CD14-positive monocyte (primary cell): ENCODE data around the gene SLC22A3. TPM values are rescaled to one million over a fixed set of nuclear protein-coding genes. Genes with fewer than 3 reads are reported as not detected.
A peak's percentile ranks its signal among the peaks of the same experiment; 100 is the strongest.

Experiments
- DNase-seq, 3 donors: peaks; one replicate each; pipeline ENCODE4 v3.0.0-alpha.2; 2011 to 2022
- H2AFZ ChIP-seq: 2 replicates; pipeline ENCODE4 v1.6.0; 2012; ENCODE audit warnings: mild to moderate bottlenecking, low read depth, low read length, inconsistent platforms; ENCODE audit not compliant: insufficient read depth, poor library complexity, severe bottlenecking
- H3K27ac ChIP-seq, 2 donors: 1 replicate in 1 of 2; 2 replicates in 1 of 2; pipeline ENCODE4 v1.5.1; 2012 to 2013; ENCODE audit warnings: low read length in 2 of 2, control low read depth in 1 of 2, inconsistent platforms in 1 of 2, low read depth in 1 of 2, mild to moderate bottlenecking in 1 of 2
- H3K27me3 ChIP-seq, 2 donors: one replicate each; pipeline versions ENCODE4 v1.6.0 to v1.6.1; 2011 to 2013; ENCODE audit warnings: low read length in 2 of 2; ENCODE audit not compliant: control insufficient read depth in 2 of 2, insufficient read depth in 2 of 2
- H3K36me3 ChIP-seq, 2 donors: replicated peaks in 1 of 2; 1 replicate in 1 of 2; 2 replicates in 1 of 2; pipeline versions ENCODE4 v1.5.1 to v1.6.1; 2012 to 2013; ENCODE audit warnings: low read length in 2 of 2, control low read depth in 1 of 2, inconsistent platforms in 1 of 2, mild to moderate bottlenecking in 1 of 2; ENCODE audit not compliant: insufficient read depth in 2 of 2, control insufficient read depth in 1 of 2
- H3K4me1 ChIP-seq, 2 donors: 1 replicate in 1 of 2; 2 replicates in 1 of 2; pipeline versions ENCODE4 v1.5.1 to v1.6.1; 2012 to 2013; ENCODE audit warnings: low read length in 2 of 2, control low read depth in 1 of 2, inconsistent platforms in 1 of 2, mild to moderate bottlenecking in 1 of 2, moderate library complexity in 1 of 2; ENCODE audit not compliant: insufficient read depth in 2 of 2, control insufficient read depth in 1 of 2
- H3K4me2 ChIP-seq: replicated peaks from 2 replicates; pipeline ENCODE3; 2012; ENCODE audit warnings: low read length, moderate library complexity, mild to moderate bottlenecking; ENCODE audit not compliant: poor library complexity, severe bottlenecking; ENCODE audit errors: extremely low read depth
- H3K4me3 ChIP-seq, 3 experiments: fragments of 200-600 bp in 1 of 3; sonication (generic) in 1 of 3; replicated peaks in 1 of 3; 1 replicate in 2 of 3; 2 replicates in 1 of 3; pipeline ENCODE4 v1.5.1; 2011 to 2013; ENCODE audit warnings: low read length in 3 of 3, mild to moderate bottlenecking in 3 of 3, control low read depth in 2 of 3, low read depth in 2 of 3, inconsistent platforms in 1 of 3, moderate library complexity in 1 of 3
- H3K79me2 ChIP-seq: 2 replicates; pipeline ENCODE4 v1.6.0; 2012; ENCODE audit warnings: mild to moderate bottlenecking, control low read depth, inconsistent platforms, low read length, moderate library complexity; ENCODE audit not compliant: insufficient read depth
- H3K9ac ChIP-seq: 2 replicates; pipeline ENCODE4 v1.6.0; 2017; ENCODE audit warnings: low read length, mild to moderate bottlenecking; ENCODE audit not compliant: insufficient read depth, poor library complexity, severe bottlenecking
- H3K9me3 ChIP-seq, 2 donors: replicated peaks in 1 of 2; 1 replicate in 1 of 2; 2 replicates in 1 of 2; pipeline versions ENCODE4 v1.5.1 to v1.6.1; 2012 to 2013; ENCODE audit warnings: low read length in 2 of 2, control low read depth in 1 of 2; ENCODE audit not compliant: control insufficient read depth in 1 of 2, insufficient read depth in 1 of 2
- H4K20me1 ChIP-seq: 2 replicates; pipeline ENCODE4 v1.6.0; 2012; ENCODE audit warnings: mild to moderate bottlenecking, low read length, control low read depth, moderate library complexity; ENCODE audit not compliant: insufficient read depth
- H3K27ac Mint-ChIP-seq, 7 donors: one replicate each; pipeline ENCODE4 v1.8.0; 2020; ENCODE audit warnings: mild to moderate bottlenecking in 7 of 7, mixed read lengths in 7 of 7, moderate library complexity in 6 of 7, inconsistent platforms in 2 of 7
- H3K27me3 Mint-ChIP-seq, 3 donors: one replicate each; pipeline ENCODE4 v1.8.0; 2021 to 2022; ENCODE audit warnings: low read depth in 3 of 3, mild to moderate bottlenecking in 3 of 3, mixed read lengths in 3 of 3, moderate library complexity in 3 of 3, inconsistent platforms in 1 of 3
- H3K36me3 Mint-ChIP-seq, 2 donors: one replicate each; pipeline ENCODE4 v1.8.0; 2020; ENCODE audit warnings: mixed read lengths in 2 of 2, inconsistent platforms in 1 of 2, mild to moderate bottlenecking in 1 of 2
- H3K4me1 Mint-ChIP-seq: one replicate; pipeline ENCODE4 v1.8.0; 2020; ENCODE audit warnings: mild to moderate bottlenecking, mixed read lengths
- H3K4me3 Mint-ChIP-seq, 2 donors: one replicate each; pipeline ENCODE4 v1.8.0; 2020; ENCODE audit warnings: mild to moderate bottlenecking in 2 of 2, mixed read lengths in 2 of 2, moderate library complexity in 1 of 2
- H3K9me3 Mint-ChIP-seq, 7 donors: one replicate each; pipeline ENCODE4 v1.8.0; 2020 to 2022; ENCODE audit warnings: mixed read lengths in 7 of 7, mild to moderate bottlenecking in 6 of 7, moderate library complexity in 6 of 7, inconsistent platforms in 2 of 7
- WGBS: methylation state at CpG from one replicate; pipeline ENCODE4 v1.1.5; 2013; ENCODE audit warnings: missing lambda C conversion rate; ENCODE audit not compliant: insufficient coverage; 5-methylcytosine and 5-hydroxymethylcytosine counted together
- intact Hi-C, 2 donors: fragments of 100-400 bp; cut with micrococcal nuclease; formaldehyde crosslinking; loops; one replicate each; pipeline versions ENCODE4 v1.15.0 to v1.15.1; 2023
- polyA plus RNA-seq, 3 donors: library from polyadenylated mRNA; depleted of rRNA in 1 of 3; unstranded in 2 of 3; stranded (reverse) in 1 of 3; fragments of 300-500 nt in 2 of 3; fragments of >200 nt in 1 of 3; fragmentation: Illumina TruSeq in 2 of 3; gene quantifications; 1 replicate in 2 of 3; 2 replicates in 1 of 3; pipeline ENCODE4 v1.2.3, GENCODE V29; 2012 to 2021
- TF ChIP-seq, protein P1 (sequence below): fragments of 200-600 bp; IDR thresholded peaks from one replicate; pipeline ENCODE4 v1.8.0; 2022; ENCODE audit warnings: antibody characterized with exemption, mild to moderate bottlenecking

The SLC22A3 gene
- polyA plus RNA-seq, 3 donors: not detected

DNA sequence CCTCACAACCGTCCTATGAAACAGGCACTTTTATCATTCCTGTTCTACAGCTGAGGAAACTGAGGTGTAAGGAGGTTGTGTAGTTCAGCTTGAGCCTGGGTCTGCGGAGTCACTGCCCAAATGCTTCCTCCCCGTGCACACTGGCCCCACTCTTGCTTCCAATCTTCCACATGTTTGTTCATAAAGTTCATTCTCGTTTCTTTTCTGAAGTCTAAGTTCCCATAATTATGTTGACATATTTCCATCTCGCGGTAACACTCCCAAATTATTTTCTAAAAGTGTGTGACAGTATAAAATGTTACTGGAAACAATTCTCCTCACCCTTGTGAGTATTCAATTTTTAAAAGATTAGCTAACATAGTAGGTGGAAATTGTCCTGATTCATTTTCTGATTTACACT lies 106.9 kb downstream of the SLC22A3 start:
- Mint-ChIP-seq H3K36me3 (no peaks in the 10 kb centered on the region), H3K27ac (no peak overlapping the region), H3K4me3 (peak overlapping the region in 1 of 2 donors; percentile 54), H3K9me3 (peaks cover 0 to 3% (median 0%) of the 10 kb centered on the region in 7 donors), H3K27me3 (peaks cover 10 to 25% (median 20%) of the 10 kb centered on the region in 3 donors), H3K4me1 (peaks cover 29% of the 10 kb centered on the region)
- Histone ChIP-seq H3K79me2 (no peaks in the 10 kb centered on the region), H3K4me2 (no peak overlapping the region), H4K20me1 (no peaks in the 10 kb centered on the region), H3K4me3 (no peak overlapping the region), H3K36me3 (no peaks in the 10 kb centered on the region), H3K27me3 (peaks cover 17 to 18% of the 10 kb centered on the region in 2 donors), H3K9ac (no peak overlapping the region), H3K4me1 (peaks cover 28 to 30% of the 10 kb centered on the region in 2 donors), H3K9me3 (no peaks in the 10 kb centered on the region), H3K27ac (no peak overlapping the region), H2AFZ (no peak overlapping the region)
- intact Hi-C loops: no loop called here
- WGBS: 83% methylated on average over 1 of the region's 6 CpGs
- TF ChIP-seq, protein P1, sequence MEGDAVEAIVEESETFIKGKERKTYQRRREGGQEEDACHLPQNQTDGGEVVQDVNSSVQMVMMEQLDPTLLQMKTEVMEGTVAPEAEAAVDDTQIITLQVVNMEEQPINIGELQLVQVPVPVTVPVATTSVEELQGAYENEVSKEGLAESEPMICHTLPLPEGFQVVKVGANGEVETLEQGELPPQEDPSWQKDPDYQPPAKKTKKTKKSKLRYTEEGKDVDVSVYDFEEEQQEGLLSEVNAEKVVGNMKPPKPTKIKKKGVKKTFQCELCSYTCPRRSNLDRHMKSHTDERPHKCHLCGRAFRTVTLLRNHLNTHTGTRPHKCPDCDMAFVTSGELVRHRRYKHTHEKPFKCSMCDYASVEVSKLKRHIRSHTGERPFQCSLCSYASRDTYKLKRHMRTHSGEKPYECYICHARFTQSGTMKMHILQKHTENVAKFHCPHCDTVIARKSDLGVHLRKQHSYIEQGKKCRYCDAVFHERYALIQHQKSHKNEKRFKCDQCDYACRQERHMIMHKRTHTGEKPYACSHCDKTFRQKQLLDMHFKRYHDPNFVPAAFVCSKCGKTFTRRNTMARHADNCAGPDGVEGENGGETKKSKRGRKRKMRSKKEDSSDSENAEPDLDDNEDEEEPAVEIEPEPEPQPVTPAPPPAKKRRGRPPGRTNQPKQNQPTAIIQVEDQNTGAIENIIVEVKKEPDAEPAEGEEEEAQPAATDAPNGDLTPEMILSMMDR: no peak
- DNase-seq: no peak

DNA sequence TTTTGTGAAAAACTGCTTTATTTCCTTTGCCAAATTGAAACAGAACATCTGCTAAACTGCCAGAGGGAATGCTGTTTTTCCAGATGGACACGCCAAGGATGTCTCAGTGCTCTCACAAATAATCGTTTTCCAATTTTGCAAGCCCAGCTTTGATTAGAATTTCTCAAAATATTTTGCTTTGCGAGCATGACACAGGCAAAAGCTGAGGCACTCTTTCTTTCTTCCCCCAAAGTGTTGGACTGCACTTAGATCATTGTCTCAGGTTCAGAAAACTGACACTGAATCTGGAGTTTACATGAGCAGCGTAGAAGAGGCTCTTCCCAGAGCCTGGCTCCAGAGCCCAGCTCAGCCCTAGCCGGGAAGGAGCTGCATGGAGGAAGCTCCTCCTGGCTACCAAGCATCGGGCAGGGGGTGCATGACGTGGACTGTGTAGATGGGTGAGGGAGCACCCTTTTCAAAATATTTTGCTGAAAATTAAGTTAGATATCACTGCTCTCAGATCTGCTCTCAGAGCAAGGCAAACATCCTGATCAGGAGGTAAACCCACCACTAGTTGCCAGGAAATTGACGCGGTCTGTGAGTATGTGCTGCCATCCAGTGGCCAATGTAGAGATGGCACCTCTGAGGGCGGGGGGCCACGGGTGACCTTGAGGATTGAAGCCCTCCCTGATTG lies 107.5 kb downstream of the SLC22A3 start:
- H4K20me1 ChIP-seq: no peaks in the 10 kb centered on the region
- no peak overlapping the region for H3K4me2 ChIP-seq
- H3K4me3 Mint-ChIP-seq: no peak overlapping the region
- no peak overlapping the region for H3K27ac Mint-ChIP-seq
- intact Hi-C loops: no loop called here
- H3K36me3 Mint-ChIP-seq: peaks cover 0 to 2% of the 10 kb centered on the region in 2 donors
- H3K4me1 Mint-ChIP-seq: peaks cover 35% of the 10 kb centered on the region
- H3K36me3 ChIP-seq: no peaks in the 10 kb centered on the region
- H3K4me3 ChIP-seq: no peak overlapping the region
- H3K9ac ChIP-seq: no peak overlapping the region
- H3K9me3 ChIP-seq: no peaks in the 10 kb centered on the region
- peaks cover 34 to 36% of the 10 kb centered on the region in 2 donors for H3K4me1 ChIP-seq
- H3K27ac ChIP-seq: no peak overlapping the region
- TF ChIP-seq, protein P1: peak; percentile 98
- peak; percentile 8 to 40 (median 10) for DNase-seq
- H3K9me3 Mint-ChIP-seq: no peaks in the 10 kb centered on the region
- H3K79me2 ChIP-seq: no peaks in the 10 kb centered on the region
- H3K27me3 ChIP-seq: peaks cover 17 to 18% of the 10 kb centered on the region in 2 donors
- 51% methylated on average over 6 of the region's 11 CpGs for WGBS
- peaks cover 9 to 24% (median 19%) of the 10 kb centered on the region in 3 donors for H3K27me3 Mint-ChIP-seq
- H2AFZ ChIP-seq: no peak overlapping the region
